ENCODE measurements around the gene ALK. TPM values are rescaled to one million over a fixed set of nuclear protein-coding genes. Genes with fewer than 3 reads are reported as not detected.

The ALK gene
- total RNA-seq, 1 donor from 2014 or later, result not detected

- Histone ChIP-seq H3K4me3 (ENCODE audit: low read depth, low read length) (no peak overlapping the region), H3K27me3 (ENCODE audit: control insufficient read depth, insufficient read depth, low read length) (no peaks in the 10 kb centered on the region), H3K36me3 (ENCODE audit: control insufficient read depth, insufficient read depth, low read length) (no peaks in the 10 kb centered on the region)
- TF ChIP-seq CTCF (IDR thresholded peaks at IDR 0.05; ENCODE audit: insufficient read depth, low read length, severe bottlenecking), result no peak
- DNase-seq (ENCODE audit: low read depth) (no peak), FAIRE-seq (no peak)
Measured at GRCh38 chr2:29480426-29480825, 441.0 kb downstream of the ALK start.

GRCh38 chr2:29479401-29479800 lies 442.0 kb downstream of the ALK start:
- no peak for FAIRE-seq
- TF ChIP-seq CTCF (IDR thresholded peaks at IDR 0.05; ENCODE audit: insufficient read depth, low read length, severe bottlenecking), result no peak
- no peak overlapping the region for H3K4me3 ChIP-seq (ENCODE audit: low read depth, low read length)
- no peaks in the 10 kb centered on the region for H3K27me3 ChIP-seq (ENCODE audit: control insufficient read depth, insufficient read depth, low read length)
- no peaks in the 10 kb centered on the region for H3K36me3 ChIP-seq (ENCODE audit: control insufficient read depth, insufficient read depth, low read length)
- no peak for DNase-seq (ENCODE audit: low read depth)

GRCh38 chr2:29478641-29479040 lies 442.7 kb downstream of the ALK start:
- H3K4me3 ChIP-seq (ENCODE audit: low read depth, low read length), result no peak overlapping the region
- H3K36me3 ChIP-seq (ENCODE audit: control insufficient read depth, insufficient read depth, low read length), result no peaks in the 10 kb centered on the region
- no peaks in the 10 kb centered on the region for H3K27me3 ChIP-seq (ENCODE audit: control insufficient read depth, insufficient read depth, low read length)
- FAIRE-seq, result no peak
- DNase-seq (ENCODE audit: low read depth), result no peak
- no peak for TF ChIP-seq CTCF (IDR thresholded peaks at IDR 0.05; ENCODE audit: insufficient read depth, low read length, severe bottlenecking)

- DNase-seq (ENCODE audit: low read depth) (no peak), FAIRE-seq (no peak)
- no peaks in the 10 kb centered on the region for H3K27me3 ChIP-seq (ENCODE audit: control insufficient read depth, insufficient read depth, low read length)
- no peak overlapping the region for H3K4me3 ChIP-seq (ENCODE audit: low read depth, low read length)
- H3K36me3 ChIP-seq (ENCODE audit: control insufficient read depth, insufficient read depth, low read length), result no peaks in the 10 kb centered on the region
- TF ChIP-seq CTCF (IDR thresholded peaks at IDR 0.05; ENCODE audit: insufficient read depth, low read length, severe bottlenecking), result no peak
Measured at GRCh38 chr2:29477186-29477585, 444.2 kb downstream of the ALK start.

- DNase-seq (ENCODE audit: low read depth) (no peak), FAIRE-seq (no peak)
- H3K27me3 ChIP-seq (ENCODE audit: control insufficient read depth, insufficient read depth, low read length), result no peaks in the 10 kb centered on the region
- H3K36me3 ChIP-seq (ENCODE audit: control insufficient read depth, insufficient read depth, low read length), result no peaks in the 10 kb centered on the region
- no peak overlapping the region for H3K4me3 ChIP-seq (ENCODE audit: low read depth, low read length)
- no peak for TF ChIP-seq CTCF (IDR thresholded peaks at IDR 0.05; ENCODE audit: insufficient read depth, low read length, severe bottlenecking)
Measured at GRCh38 chr2:29475499-29475898, 445.9 kb downstream of the ALK start.

- no peak for FAIRE-seq
- no peak for DNase-seq (ENCODE audit: low read depth)
- Histone ChIP-seq H3K27me3 (ENCODE audit: control insufficient read depth, insufficient read depth, low read length) (no peaks in the 10 kb centered on the region), H3K4me3 (ENCODE audit: low read depth, low read length) (no peak overlapping the region), H3K36me3 (ENCODE audit: control insufficient read depth, insufficient read depth, low read length) (no peaks in the 10 kb centered on the region)
- TF ChIP-seq CTCF (IDR thresholded peaks at IDR 0.05; ENCODE audit: insufficient read depth, low read length, severe bottlenecking), result no peak
Measured at GRCh38 chr2:29469961-29470360, 451.4 kb downstream of the ALK start.
